IPS-NIHi7 (cell line): ENCODE results near the gene CPEB3.

Source experiments
- DNase-seq: peaks from one replicate; pipeline ENCODE4 v3.0.0; 2012; ENCODE audit warnings: mixed read lengths; ENCODE audit errors: extremely low spot score

CPEB3 gene

DNA sequence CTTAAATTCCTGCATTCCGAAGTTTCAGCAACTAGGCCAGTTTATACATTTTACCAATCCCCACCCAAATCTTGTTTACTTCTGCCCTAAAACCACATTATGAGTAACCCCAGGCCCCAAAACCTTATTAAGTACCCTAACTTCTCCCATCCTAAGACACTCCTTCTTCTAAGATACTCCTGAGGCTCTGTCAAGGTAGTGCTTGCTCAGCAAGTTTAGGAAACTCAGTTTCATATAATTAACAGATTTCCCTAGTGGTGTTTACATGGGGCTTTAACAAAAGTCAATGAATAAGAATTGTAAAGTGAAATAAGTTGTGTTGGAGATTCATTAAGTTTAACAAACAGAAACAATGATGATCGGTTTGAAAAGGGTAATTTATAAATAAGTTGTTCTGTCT is 77.8 kb downstream of the CPEB3 start:
- DNase-seq = no peak

DNA sequence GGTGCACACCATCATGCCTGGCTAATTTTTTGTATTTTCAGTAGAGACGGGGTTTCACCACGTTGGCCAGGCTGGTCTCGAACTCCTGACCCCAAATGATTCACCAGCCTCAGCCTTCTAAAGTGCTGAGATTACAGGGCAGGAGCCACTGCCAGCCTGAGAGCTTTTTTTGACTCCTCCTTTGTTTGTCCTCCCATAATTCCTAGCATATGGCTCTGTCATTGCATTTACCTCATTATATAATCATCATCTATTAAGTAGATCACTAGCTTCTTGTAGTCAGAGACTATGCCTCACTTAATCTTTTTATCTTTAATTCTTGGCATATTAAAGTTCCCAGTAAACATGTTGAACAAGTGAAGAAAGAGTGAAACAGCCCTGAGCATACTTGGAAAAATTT is 82.1 kb downstream of the CPEB3 start:
- no peak for DNase-seq

DNA sequence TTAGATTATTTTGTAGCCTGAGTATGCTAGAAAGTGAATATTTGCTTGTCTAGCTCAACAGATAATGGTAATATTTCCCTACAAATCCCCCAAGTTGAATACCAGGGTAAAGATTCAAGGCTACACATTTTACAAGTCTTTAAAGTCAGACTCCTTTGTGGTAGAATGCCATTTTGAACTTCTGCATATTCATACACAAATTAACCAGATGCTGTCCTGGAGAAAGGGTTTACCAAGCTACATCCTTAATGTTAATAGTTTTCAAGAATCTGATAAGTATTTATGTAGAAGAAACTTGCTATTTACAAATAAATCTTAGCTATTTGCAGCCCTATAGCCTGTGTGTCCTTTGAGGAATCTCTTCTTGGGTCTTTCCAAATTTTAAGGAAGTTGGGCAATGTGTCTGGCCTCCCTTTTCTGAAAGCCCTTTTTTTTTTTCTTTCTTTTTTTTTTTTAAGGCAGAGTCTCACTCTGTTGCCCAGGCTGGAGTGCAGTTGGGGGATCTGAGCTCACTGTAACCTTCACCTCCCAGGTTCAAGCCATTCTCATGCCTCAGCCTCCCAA is 82.6 kb downstream of the CPEB3 start:
- no peak for DNase-seq

DNA sequence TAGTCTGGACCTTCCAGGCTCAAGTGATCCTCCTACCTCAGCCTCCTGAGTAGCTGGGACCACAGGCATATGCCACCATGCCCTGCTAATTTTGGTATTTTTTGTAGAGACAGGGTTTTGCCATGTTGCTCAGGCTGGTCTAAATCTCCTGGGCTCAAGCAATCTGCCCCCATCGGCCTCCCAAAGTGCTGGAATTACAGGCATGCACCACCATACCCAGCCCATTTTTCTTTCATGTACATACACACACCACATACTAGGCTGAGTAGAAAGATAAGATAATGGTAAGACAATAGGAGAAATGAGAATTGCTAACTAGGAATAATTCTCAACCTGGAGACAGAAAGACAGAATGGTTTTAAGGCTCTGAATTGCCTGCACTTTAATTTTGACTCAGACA is 83.8 kb downstream of the CPEB3 start:
- no peak for DNase-seq

DNA sequence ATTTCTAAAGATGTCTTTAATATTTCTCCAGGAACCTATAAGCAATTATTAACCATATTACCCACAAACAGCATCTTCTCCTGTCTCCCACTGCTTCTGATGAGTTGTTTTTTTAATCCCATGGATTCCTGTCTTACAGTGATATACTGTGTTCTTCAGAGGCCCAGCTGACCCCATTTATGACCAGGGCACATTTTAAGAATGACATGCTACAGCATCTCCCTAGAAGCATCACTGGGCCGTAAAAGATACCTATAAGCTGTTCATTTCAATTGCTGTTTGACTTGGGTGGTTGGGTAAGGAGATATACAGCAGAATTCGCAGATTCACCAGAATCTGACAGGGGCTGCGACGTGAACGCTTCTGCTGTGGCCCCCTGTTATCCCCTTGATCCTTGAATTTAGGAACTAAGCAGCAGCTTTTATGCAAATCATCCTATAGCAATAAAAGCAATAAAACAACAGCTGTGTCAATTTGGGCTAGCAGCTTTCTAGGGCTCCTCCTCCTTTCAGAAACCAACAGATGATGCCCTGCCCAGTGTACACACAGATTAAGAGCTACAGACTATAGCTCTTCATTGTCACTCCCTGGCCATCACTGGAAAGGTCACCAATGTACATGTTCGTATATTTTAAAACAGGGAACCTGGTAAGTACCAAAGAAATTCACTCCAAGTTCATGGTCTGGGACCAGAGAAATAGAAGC is 86.8 kb downstream of the CPEB3 start:
- DNase-seq = no peak

DNA sequence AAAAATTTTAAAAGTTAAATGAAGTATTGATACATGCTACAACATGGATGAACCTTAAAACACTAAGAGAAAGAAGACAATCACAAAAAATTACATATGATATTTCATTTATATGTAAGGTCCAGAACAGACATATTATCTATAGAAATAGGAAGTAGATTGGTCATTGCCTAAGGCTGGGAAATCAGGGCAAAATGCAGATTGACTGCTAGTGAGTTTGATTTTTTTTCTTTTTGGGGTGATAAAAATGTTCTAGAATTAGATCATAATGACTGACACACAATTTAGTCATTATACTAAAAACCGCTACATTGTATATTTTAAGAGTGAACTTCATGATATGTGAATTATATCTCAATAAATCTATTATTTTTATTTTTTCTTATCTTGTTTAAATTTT is 88.3 kb downstream of the CPEB3 start:
- DNase-seq = no peak

DNA sequence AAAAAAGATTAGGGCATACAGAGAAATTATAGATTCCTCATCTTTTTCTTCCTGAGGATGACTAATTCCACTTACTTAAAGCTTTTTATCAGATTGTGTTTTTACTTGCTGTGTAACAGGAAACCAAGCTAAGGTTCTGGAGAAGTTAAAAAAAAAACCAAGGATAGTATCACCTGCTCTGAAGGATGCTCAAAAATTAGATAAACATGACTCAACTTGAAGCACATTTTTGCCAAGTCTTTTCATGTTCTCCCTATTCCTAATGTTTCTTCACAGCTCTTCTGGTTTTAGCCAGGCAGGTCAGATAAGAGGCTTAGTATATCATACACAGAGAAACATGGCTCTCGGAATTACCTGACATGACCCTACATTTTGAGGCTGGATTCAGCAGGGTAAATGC is 90.3 kb downstream of the CPEB3 start:
- no peak for DNase-seq

DNA sequence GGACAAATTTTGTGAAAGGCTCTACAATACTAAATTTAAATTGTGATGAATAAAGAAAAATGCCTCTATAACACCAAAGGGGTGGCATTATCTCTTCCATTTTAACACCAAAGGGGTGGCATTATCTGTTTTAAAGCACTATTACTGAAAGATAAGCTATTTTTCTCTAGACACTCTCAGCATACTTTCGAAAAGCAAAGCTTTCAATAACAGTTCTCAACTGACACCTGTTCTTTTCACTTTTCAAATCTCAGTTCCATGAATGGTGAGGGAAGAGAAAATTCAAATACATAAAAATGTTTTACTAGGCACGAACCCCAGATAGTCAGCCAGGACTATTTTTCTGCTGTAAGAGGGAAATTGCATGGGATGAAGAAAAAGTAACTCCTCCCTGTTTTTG is 103.8 kb downstream of the CPEB3 start:
- no peak for DNase-seq

DNA sequence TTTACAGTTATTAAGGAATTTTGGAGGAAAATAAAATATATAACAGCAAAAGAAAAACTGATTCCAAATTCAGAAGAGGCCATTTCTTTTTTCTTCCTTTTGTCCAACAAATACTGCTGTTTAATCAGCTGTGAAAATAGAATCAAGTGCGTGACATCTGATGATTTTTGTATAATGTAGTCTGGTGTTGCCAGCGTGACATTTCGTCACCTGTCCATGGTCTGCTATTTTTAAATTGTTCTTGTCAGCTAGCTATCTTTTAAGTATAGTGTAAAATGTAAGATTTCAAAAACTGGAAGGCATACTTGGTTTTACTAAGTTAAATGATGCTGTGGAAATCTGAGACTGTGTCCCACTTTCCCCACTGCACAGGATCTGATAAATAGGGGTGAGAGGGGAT is 105.9 kb downstream of the CPEB3 start:
- no peak for DNase-seq

DNA sequence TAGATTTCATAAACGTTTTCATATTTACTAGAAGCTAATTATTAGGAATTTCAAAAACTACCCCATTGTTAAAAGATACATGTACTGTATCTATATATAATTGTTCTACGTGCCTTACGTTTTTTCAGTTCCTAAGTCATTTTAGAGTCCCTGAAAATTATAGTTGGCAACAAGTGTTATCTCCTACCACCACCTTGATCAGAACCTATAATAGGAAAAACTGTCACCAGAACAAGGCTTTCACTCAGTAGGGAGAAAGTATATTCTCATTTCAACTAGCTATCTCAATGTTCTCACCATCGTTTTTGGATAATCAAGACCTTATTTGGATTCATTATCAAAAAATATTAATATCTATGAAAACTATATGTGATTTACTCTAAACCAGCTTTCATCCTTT is 107.7 kb downstream of the CPEB3 start:
- DNase-seq = no peak

DNA sequence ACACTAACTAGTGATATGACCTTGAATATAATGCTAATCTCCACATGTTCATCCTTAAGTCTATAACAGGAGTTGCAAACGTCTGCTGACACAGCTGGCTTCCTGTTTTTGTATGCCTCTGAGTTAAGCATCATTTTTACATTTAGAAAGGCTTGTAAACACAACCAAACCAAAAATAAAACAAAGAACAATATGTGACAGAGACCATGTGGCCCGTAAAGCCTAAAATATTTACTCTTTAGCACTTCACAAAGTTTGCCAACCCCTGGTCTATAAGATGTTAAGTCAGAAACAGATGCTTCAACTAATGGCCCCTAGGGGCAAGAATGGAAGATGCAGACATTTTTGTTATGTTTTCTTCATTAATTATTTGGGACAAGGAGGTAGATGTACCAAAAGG is 109.3 kb downstream of the CPEB3 start:
- DNase-seq = peak; percentile 11

DNA sequence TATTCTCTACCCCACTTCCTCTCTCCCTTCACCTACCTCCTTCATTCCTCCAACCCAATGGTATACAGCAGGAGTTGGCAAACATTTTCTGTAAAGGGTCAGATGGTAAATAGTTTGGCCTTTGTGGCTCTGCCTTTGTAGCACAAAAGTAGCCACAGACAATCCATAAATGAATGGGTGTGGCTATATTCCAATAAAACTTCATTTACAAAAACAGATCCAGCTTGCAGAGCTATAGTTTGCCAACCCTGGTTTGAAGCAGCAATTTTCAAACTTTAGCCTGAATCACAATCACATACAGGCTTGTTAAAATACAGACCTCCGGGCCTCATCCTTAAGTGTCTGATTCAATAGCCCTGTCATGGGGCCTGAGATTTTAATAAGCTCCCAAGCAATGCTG is 110.5 kb downstream of the CPEB3 start:
- DNase-seq = no peak

DNA sequence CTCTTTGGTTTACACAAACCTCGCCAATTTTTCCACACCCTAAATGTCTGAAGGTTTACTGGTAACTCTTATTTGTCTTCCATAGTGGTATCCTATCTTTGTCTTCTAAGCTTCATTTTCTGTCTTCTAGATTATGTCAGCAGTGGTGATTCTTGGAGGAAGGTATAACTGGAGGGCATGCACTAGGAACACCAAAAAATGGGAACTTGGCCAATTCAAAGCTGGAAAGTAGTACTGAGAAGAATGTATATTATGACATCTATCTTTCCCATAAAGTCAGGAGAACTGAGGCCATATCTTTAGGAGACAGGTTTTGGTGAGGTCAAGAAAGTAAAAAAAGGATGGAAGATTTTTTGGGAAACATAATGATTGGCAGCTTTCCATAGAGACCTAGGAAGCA is 113.3 kb downstream of the CPEB3 start:
- DNase-seq = no peak

DNA sequence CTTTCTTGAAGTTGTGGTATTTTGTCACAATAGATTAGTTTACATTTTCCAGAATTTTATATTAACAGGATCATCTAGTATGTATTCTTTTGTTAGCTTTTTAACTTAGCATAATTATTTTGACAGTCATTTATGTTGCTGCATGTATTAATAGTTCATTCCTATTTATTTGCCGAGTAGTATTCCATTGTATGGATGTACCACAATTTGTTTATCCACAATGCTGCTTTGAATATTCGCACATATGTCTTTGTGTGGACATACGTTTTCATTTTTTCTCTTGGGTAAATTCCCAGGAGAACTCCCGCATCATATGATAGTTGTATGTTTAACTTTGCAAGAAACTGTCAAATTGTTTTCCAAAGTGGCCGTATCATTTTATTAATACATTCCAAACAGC is 115.7 kb downstream of the CPEB3 start:
- no peak for DNase-seq

DNA sequence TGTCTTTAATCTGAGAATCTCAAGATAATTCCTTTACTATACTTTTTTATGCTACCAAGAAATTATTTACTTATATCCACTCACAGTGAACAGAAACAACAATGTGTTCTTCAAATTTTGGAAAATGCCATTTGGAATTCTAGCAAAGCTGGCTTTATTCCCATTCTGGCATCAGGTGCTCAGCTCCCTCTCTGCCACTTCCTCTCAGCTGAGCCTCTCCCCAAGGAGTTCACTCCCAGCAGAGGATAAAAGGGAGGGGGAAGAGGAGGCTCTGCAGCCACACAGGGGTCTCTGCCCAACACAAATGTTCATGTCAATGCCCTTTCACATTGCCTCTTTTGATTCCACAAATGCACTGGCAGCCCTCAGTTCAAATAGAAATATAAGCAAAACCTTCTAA is 116.9 kb downstream of the CPEB3 start:
- DNase-seq = peak; percentile 15

DNA sequence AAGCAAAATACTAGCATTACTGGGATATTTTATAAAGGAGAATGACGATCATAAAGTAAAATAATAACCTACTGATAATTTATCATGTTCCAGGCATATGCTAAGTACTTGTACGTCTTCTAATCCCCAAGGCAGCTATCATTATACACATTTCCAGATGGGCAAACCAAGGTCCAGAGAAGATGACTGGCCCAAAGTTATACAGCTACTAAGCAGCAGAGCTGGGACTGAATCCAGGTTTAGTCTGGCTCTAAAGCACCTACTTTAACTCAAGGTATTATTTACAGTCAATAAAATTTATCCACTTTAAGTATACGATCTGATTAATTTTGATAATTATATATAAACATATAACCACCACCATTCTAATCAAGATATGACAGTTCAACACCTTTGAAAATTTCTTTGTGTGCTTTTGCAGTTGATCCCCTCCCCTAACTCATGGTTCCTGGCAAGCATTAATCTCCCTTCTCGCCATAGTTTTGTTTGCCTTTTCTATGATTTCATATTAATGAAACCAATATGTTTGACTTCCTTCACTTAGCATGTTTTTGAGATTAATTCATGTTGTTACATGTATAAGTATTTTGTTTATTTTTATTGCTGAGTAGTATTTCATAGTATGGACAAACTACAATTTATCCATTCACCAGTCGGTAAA is 126.7 kb downstream of the CPEB3 start:
- no peak for DNase-seq

DNA sequence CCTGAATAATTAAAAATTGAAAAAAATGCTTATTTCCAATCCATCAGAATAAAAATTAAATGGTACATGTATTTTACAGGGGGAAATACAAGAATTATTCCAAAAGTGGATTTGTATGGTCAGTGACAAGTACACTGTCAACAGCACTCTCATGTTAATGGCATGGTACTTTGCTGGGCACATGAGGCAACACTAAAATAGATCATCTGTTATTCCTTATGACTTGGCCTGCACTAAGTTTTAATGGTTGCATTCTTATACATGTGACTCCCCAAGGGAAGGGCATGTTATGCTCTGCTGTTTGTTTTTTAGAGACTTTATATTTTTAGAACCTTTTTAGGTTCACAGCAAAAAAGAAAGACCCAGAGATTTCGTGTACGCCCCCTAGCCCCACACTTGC is 128.3 kb downstream of the CPEB3 start:
- DNase-seq = no peak

DNA sequence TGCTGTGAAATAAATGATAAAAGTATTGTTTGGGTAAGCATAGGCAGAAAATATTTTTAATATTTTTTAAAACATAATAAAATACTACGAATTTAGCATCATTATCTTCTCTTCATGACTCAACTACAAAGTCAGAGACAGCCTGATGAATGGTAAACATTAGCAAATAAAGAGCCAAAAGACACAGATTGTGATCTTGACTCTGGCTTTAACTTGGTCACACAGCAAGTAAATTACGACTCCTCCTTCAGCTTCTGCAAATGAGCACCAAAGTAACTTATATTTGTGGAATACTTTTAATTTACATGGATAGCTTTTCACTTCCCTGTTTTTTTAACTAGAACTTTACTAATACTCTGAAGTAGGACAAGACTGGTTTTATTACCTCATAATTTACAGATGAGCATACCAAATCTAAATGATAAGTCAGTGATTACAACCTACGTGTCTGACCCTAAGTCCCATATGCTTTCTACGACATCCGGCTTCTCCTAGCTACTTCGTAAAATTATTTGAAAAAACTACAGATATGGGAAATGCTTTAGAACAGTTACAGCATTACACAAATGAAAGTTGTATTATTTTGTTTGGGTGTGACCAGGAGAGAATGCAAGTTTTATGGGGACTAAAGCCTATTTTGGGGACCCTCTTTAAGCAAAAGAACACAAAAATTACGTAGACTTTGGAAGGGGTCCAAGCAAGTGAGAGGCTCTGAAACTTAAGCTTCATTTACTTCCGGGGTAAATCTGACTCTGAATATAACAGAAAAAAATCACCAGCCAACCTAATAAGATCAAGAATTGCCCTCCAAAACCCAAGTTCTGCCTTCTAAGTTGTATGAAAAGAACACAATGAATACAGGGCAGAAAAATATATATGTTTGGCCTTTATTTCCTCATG is 133.8 kb downstream of the CPEB3 start:
- DNase-seq = no peak

DNA sequence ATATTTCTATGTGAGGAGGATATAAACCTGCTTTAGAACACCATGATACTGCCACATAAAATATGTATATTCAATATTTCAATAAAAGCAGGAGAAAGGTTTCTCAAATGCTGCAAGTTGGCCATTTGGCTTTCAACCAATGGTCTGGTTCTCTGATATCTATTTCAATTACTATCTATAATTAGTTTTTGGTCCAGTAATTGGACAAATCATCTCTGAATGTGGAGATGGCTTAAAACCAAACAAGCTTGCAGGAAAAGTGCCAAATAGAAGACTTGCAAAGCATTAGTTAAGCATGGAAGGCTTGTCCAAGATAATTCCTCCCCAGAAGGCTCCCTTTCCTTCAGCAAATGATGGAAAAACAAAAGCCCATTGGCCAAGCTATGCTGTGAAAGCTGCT is 140.1 kb downstream of the CPEB3 start:
- DNase-seq = no peak

DNA sequence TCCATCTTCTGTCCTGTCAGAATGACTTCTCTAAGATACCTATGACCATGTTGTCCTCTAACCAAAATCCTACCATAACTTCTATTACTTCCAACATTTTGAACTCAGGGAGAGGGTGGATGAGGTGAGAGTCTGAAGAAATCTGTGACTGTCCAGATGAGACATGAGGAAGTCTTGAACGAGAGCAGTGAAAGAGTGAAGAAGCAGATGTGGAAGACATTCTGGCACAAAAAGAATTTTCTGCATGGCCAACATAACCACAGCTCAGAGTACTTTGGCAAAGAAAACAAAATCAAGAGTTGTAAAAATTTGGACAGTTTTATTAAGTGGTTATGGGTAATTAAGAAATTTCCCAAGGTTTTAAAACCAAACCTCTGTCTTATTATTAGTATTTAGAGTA is 141.6 kb downstream of the CPEB3 start:
- no peak for DNase-seq

DNA sequence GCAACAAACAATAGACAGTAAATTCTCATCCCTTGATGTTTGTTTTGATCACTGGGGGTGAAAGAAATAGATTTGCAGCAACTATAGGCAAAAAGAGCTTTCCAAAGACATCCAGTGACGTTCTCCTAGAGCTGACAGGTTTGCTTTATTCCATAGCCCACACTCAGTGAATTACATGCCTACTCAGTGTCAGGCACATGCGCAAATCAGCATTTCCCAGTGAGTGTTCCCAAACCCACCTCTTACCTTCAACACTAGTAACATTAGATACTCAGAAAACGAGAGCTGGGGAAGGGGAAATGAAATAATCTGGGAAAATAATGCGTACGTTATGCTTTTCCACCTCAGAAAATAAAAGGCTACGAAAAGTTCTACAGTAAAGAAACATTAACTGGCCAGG is 144.1 kb downstream of the CPEB3 start:
- no peak for DNase-seq

DNA sequence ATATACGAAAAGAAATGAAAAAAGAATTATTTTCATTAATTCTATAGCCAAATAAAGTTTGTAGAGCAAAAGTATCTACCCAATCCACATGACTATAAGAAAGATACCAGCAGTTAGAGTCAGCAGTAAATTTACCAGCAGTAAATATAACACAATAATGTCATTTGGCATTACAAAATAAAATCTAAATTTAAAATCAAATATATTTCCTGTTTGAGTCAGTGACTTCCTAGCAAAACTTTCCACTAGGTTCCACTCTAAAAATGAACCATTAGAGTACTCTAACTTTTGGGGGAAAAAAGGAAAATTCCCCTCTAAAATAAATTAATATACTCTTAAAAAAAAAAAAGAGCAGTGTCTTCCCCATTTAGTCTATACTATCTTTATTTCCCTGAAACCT is 144.8 kb downstream of the CPEB3 start:
- DNase-seq = no peak

DNA sequence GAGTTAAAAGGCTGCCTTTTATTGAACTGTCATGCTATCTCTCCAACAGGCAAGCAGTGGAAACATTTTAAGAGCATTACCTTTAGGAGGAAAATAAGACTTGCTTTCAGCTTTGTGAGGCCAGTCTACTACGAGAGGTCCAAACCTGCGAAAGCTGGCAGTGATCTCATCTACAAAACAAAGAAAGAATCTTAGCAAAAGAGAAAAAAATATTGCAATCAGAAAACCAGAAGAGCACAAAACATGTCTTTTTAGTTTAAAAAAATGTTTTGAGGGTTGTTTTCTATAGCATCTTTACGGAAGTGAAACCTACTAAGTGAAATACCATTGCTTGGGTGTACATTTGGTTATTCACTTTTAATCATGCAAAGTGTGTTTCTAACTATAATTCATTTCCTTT is 147.9 kb downstream of the CPEB3 start:
- DNase-seq = no peak
